Stimulated activated CD4-positive, alpha-beta T cell treated with anti-CD3 and anti-CD28 coated beads, Interleukin-12 subunit alpha, Interleukin-12 subunit beta, amount 100 ng/mL, for 24 hours (primary cell): ENCODE data around the gene MSMP.

Experiments used
- DNase-seq, 2 experiments: peaks; one replicate each; pipeline ENCODE4 v3.0.0-alpha.2; 2020; ENCODE audit warnings: low read depth in 2 of 2

MSMP gene

DNA sequence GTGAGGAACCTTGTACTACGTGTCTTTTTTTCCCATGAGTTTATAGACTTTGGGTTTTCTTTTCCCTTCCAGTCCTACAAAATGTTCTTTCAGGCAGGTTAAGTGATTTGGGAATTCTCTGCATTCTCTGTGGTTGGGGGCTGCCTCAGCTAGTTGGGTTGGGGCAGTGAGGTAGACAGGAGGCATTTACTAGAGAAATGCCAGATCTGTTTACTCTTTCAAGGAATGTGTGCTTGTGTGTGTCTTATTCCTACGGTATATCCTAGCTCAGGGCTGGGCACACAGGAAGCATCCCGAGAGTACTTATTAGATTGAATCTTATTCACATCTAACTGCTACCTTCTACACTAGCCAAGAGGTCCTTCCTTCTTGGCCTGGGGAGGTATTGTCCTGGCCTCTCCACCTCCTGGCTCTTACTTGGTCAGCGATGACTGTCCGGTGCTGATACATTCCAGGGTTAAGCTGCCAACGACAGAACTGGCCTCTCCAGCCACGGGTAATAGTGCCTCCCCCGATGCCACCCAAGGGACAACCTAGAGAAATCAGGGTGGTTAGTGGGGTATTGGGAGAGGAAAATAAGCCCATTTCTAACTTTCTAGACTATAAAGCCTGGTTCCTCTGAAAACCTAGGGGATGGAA, 10.1 kb downstream of the MSMP start:
- no peak for DNase-seq

DNA sequence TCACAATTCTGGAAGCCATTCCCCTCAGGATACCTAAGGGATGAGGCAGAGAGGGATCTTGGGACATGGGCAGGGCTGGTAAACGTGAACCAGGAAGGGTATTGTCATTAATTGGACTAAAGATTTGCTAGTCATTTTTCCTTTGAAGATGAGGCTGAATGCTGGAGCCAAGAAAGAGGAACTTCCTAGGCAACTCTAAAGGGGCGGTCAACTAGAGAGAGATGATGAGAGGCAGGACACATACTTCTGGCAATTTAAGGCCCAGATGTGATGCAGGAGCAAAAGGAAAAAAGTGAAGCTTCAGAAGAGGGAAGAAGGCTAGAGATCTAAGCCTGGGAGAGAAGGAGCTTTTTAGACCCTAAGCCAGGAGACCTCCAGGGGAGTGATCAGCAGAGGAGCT, 10.6 kb downstream of the MSMP start:
- no peak for DNase-seq

DNA sequence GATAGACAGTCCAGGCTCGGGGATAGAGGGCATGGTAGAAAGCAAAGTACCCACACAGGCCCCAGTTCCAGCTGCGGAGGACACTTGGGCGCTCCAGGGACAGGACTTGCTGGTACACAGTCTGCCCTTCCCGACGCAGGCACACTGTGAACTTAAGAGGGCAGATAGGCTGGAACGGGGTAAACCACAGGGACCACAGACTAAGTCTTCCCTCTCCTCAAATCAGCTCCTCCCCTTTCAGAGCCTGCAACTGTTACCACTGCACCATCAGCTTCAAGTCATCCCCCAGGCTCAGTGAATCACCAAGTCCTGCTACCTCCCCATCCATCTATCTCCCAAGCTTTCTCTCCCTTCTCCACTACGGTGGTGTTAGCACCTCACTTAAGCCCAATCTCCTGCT, 12.3 kb downstream of the MSMP start:
- no peak for DNase-seq

DNA sequence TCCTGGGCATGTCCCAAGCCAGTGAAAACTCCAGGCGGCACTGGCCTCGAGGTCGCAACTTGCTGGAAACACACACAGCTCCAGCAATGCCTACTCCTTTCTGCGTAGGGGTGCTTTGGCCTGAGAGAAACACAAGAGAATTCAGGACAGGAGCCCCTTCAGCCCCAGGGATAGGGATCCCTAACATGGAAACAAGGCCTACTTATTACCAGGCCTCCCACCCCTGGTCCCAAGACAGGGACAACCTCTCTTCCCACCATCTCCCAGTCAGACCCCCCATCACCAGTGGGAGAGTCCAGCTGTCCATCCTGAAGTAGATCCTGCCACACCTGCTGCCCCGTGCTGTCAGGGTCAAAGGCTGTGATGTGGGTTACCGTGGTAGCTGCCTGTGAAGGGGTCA, 13.8 kb downstream of the MSMP start:
- DNase-seq = no peak

DNA sequence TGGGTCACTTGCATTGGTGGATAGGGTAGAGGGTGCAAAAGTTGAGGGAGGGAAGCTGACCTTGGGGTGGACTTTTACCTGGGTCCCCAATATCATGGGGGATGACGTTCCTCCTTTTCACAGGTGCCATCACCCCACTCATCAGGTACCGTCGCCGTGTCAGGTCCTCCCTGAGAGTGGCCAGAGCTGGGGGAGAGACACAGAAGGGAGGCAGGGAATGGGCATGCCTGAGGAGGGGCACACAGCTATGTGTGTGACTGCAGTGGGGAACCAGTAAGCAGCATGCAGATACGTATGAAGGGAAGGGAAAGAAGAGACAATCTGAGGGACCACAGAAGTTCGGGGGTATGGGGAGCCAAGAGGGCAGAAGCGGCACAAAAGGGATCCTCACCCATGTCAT, 15.2 kb downstream of the MSMP start:
- DNase-seq = no peak

DNA sequence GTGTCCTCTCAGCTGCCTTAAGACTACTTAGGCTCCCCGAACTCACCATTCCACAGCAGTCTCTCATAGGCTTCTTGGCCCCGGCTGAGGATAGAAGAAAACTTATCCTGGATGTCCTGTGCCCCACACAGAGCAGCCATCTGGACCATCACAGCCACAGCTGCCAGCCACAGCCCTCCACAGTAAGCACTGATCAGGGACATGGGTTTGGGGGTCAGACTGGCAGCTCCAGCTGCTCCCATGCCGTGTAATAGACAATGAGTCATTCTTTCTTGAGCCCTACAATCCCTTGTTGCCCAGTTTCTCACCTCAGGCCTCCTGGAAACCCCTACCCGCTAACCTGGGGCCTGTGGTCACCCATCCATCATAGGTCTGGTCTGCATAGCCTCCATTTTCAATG, 15.9 kb downstream of the MSMP start:
- no peak for DNase-seq

DNA sequence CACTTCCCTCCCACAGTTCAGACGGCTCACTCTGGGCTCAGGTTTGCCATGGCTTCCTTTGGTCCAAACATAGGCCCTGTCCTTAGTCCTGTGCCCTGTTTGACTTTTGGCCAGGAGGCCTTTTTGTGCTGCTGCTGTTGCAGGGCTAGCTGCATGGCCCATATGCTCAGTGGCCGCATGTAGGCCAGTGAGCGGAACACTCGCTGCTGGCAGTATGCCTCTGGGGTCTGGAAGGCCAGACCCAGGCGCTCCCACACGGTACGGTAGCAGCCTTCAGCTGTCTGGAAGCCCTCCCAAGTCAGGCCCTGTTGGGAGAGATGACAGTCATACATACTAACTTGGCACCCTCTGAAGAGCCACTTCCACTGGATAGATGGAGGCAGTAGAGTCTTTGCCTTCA, 16.9 kb downstream of the MSMP start:
- DNase-seq = no peak

DNA sequence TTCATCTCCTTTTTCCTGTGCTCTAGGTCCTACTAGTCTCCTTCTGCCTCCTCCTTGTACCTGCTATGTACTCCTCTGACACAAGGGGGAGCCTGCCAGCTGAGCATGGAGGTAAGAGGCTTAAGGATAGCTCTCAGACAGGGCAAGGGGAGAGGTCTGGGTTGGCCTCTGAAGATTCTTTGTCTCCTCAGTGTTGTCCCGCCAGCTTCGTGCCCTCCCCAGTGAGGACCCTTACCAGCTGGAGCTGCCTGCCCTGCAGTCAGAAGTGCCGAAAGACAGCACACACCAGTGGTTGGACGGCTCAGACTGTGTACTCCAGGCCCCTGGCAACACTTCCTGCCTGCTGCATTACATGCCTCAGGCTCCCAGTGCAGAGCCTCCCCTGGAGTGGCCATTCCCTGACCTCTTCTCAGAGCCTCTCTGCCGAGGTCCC, 17.9 kb downstream of the MSMP start:
- peak; percentile 25 to 44 for DNase-seq

DNA sequence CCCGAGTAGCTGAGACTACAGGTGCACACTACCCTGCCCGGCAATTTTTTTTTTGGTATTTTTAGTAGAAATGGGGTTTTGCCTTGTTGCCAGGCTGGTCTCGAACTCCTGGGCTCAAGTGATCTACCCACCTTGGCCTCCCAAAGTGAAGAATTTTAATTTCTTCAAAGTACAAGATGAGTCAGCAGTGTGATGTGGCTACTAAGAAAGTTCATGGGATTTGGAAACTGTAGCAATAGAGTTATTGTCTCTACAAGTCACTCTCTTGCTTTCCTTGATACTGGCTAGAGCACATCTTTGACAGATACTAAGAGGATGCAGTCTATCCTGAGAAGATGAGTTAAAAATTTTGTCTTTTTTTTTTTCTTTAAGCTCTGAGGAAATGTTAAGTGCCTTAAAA, 20.0 kb downstream of the MSMP start:
- no peak for DNase-seq

DNA sequence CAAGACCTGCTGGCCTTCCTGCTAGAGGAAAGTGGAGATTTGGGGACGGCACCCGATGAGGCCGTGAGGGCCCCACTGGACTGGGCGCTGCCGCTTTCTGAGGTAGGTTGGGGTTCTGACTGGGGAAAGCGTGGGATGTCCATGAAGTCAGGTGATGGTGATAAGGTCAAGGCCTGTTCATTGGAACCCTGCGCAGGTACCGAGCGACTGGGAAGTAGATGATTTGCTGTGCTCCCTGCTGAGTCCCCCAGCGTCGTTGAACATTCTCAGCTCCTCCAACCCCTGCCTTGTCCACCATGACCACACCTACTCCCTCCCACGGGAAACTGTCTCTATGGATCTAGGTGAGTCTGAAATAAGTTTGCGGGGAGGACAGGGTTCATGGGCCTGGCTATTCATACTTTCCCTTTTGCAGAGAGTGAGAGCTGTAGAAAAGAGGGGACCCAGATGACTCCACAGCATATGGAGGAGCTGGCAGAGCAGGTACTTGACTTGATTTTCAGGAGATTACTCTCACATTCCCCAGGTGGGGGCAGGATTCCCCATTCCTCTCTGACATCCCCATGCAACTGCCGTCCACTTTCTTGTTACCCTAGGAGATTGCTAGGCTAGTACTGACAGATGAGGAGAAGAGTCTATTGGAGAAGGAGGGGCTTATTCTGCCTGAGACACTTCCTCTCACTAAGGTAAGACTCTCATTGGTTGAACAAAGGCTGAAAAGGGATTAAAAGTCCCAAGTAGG, 21.1 kb downstream of the MSMP start:
- no peak for DNase-seq

DNA sequence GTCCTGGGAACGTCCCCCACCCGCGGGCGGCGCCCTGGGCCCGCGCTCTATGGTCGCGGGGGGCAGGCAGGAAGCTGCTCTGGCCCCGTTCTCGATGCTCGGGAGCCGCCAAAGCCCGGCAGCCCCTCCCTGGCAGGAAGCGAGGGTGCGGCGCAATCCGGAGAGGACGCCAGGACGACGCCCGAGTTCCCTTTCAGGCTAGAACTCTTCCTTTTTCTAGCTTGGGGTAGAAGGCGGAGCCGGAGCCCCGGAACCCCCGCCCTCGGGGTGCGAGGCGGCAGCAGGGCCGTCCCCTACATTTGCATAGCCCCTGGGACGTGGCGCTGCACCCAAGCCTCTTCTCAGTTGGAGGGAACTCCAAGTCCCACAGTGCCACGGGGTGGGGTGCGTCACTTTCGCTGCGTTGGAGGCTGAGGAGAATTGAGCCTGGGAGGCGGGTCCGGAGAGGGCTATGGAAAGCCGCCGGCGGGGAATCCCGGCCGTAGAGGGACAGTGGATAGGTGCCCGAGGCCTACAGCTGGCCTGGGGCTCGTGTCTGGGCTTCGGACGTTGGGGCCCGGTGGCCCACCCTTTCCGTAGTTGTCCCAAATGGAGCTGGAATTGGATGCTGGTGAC, 21.8 kb downstream of the MSMP start, which contains the start of the genes CREB3 and TLN1:
TSS of gene CREB3 (plus strand) at position 482 of the 615 bp plus-strand sequence. CDS start at position 589, 107 bp downstream.
TSS of gene TLN1 (minus strand) at position 11 of the 615 bp plus-strand sequence. CDS start 6,501 bp downstream, outside the sequence.
- DNase-seq = peak; percentile 95

DNA sequence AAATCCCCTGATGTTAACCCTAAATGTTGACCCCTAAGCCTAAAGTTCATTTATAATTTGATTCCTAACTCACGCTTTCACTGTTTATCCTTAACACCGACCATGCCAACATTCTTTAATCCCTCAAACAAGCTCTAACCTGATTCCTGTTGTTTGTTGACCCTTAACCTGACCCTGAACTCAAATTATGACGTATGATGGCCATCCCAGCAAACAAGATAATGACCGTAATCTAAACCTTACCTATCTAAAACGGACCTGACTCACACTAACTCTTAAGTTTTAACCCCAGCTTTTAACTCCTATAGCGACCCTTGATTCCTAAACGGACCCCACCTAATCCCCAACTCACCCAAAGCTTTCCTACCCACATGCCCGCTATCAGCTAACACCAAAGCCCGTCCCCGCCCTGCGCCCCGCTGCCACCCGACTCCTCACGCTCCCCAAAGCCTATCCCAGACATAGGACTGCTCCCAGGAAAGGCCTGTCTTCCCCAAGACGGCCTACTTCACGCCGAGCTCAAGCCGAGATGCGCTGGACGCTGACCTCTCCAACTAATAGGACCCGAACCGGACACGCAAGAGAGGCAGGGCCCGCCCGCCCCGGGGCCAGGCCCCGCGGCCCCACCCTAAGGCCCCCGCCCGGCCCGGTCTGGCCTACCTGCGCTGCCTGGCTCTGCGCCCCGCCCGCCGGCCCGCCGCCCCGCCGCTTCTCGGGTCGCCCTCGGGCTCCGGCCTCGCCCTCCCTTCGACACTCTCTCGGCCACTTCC, 22.5 kb downstream of the MSMP start:
- peak in 1 of 2 experiments; percentile 26 for DNase-seq

DNA sequence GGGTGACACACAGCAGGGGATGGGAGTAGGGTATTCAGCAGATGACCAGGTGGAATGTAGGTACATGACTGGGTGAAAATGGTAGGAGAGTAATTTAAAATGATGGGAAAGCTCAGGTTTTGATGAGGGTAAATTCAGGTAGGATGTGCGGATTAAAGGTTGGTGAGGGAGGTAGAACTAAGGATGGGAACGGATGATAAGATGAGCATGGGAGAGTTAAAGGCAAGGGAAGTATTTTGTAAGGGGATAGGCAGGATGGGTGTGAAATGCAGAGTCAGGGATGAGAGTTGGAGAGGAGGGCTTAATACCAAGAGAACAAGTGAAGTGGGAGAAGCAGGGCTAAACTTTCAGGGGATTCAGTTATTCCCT, 23.6 kb downstream of the MSMP start:
- no peak for DNase-seq

DNA sequence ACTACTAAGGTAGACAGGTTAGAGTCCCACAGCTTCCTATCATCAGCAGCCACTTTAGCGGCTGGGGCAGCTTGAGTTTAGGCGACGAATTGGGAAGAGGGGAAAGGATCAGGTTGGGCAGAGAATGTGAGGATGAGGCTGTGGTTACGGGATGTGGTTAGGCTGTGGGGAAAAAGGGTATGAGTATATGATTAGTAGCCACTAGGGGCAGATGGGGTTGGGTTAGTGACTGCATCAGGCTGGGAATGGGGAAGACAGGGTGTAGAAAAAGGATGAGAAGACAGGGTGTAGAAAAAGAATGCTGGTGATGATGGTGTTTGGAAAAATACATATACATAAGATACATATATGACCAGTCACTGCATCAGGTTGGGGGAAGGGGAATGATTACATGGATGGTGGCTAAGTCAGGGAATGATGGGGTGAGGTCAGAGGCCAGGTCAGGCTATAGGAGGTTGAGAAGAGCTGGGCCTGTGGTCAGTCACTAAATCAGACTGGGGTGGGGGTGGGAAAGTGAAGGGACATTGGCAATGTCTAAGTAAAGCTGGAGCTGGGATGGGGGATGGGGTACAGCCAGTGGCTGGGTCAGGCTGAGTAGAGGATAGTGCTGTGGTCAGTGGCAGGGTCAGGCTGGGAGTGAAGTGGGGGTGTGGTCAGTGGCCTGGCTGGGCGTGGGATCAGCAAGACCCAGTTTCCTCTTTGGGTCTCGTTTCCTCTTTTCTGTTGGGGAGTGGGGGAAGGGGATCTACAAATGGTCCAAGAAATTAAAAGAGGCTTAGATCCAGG, 24.2 kb downstream of the MSMP start:
- peak in 1 of 2 experiments; percentile 18 for DNase-seq

DNA sequence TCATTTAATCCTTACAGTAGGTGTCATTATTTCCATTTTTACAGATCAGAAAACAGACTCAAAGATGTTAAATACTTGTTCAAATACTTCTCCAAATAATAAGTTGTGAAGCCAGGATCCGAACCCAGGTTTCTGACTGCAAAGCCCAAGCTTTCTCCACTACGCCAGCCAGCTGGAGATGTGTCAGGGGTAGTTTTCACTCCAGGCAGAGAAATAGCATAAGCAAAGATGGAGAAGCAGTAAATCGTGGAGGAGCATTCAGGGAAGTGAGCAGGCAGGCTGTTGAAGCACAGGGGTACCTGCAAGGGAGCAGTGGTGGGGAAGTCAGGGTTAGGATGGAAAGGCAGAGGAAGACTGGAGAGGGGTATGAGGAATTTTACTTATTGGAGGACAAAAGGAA, 25.0 kb downstream of the MSMP start:
- no peak for DNase-seq

DNA sequence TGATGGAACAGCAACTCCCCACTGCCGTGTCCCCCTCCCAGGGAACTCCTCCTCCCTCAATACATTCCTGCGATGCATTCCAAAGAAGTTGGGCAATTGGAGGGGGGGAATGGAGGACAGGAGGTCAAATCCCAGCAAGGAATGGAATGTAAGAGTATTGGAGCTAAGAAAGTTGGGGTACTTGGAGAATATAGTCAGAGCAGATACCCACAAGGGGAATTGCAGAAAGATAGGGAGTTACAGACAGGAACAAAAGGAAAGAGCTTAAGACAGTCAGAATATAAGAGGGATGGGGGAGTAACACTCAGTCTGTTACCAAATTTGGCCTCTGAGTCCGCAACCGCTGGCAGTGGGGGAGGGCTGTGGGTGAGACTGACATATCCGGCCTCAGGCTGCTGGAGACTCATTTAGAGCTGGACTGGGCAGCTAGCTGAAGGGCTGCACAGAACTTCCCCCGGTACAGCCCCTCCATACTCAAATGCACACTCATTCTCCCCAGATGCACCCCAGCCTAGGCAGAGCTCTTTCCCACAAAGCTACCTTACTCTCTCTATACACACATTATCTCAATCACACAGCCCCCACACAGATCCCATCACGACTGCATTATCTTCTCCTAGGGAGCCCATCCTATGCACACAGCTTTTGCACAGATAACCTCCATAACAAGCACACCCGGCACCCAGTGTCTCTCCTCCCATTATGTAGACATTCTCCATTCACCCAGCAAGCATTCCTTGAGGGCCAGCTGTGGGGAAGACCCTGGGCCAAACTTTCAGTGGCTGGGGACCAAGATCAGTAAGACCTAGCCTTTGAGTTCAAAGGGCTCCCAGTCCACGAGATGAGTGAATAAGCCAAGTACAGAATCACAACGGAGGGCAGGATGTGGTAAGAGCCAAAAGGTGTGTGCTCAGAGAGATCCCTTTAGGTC, 25.8 kb downstream of the MSMP start:
- DNase-seq = peak in 1 of 2 experiments; percentile 35

DNA sequence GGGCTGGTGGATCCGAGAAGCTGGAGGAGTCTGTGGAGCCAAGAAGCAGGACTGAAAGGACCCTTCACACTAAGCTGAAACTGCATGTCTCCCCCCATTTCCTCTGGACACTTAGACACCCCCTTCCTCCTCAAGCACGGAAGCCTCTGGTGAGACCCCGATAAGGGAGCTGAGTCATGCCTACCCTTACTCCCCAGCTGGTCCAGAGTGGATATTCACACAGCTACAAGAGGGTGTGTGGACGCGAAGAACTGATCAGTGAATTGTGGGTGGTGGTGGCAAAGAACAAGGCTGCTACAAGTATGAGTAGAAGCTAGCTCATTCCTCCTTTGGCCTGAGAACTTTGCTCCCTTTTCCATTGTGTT, 26.4 kb downstream of the MSMP start:
- DNase-seq = no peak

DNA sequence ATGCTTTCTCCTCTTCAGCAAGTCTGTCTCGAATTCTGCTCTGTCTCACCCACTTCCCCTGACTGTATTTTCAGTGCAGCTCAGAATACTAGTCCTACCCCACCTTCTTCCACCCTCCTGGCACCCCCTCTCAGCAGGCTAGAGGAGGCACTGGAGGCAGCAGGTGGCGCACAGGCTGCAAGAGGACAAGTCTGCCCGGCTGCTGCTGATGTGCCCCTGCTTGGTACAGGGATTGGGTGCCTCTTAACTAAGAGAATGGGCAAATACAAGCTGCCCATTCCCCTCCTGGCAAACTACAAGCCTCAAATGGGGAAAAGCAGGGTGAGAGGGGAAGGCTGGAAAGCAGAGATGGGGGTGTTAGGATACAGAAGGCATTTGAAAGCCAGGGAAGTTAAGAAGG, 27.1 kb downstream of the MSMP start:
- DNase-seq = no peak

DNA sequence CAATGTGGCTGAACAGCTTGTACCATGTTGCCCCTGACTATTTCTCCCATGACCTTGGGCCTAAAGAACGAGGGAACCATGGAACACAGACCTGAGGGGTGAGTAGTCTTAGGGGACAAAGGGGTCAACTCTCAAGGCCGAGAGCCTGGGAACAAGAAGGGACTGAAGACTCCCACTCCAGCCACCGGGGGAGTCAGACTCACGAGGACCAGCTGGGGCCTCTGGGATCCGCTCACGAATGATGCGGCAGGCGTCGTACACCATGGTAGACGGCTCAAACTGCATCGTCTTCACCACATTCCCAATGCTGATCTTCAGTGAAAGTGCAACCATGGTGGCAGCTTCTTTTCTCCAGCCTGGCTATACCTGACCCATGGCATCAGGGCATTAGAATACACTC, 28.7 kb downstream of the MSMP start:
- no peak for DNase-seq

DNA sequence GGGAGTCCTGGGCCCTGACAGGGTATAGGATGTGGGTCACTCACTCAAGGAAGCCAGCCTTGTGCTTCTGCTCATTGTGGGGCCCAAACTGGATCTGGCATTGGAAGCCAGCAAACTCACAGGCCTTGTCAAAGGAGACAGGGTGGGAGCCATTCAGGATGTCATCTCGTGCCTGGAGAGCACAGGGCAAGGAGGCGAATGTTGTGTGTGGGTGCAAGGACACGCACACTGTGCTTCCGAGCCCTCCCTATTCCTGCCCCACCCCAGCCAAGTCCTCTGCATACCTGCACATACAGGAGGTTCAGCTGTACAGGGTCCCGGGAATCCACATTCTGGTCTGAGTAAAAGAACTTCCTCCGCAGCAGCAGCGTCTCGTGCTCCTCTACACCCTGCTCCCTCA, 30.2 kb downstream of the MSMP start:
- DNase-seq = no peak
